Panc1 (cell line): ENCODE data around the gene SH3BP5. TPM values are rescaled to one million over a fixed set of nuclear protein-coding genes. Genes with fewer than 3 reads are reported as not detected.

ENCODE experiments used
- ATAC-seq: fragments of 200-7000 bp; cut with Tn5 transposase; 2 replicates; pipeline ENCODE4 v1.9.1; 2020; ENCODE audit warnings: mild to moderate bottlenecking, moderate library complexity
- BruUV-seq: library from RNA; stranded (reverse); fragments of 400-500 nt; replicated peaks from 2 replicates; lab custom pipeline; 2021; lab: Mats Ljungman, UMichigan
- CTCF ChIA-PET: fragments of 300-600 bp; sonication (Branson Sonifier 250); formaldehyde crosslinking; loops from one replicate; lab custom pipeline; 2022; ENCODE audit warnings: antibody characterized with exemption; lab: Charles Lee
- POLR2A ChIA-PET: fragments of 300-600 bp; sonication (Branson Sonifier 250); formaldehyde crosslinking; loops from one replicate; lab custom pipeline; 2022; ENCODE audit warnings: antibody characterized with exemption; lab: Charles Lee
- DNase-seq: peaks from one replicate; pipeline ENCODE4 v3.0.0-alpha.2; 2010; ENCODE audit warnings: low read depth, low spot score
- H3K27ac ChIP-seq: 2 replicates; pipeline ENCODE4 v1.5.1; 2011; ENCODE audit warnings: mild to moderate bottlenecking, low read length, inconsistent platforms
- H3K27me3 ChIP-seq: fragments of 200-500 bp; sonication (Bioruptor generic); 2 replicates; pipeline ENCODE4 v1.6.0; 2014; ENCODE audit warnings: low read length, inconsistent platforms; ENCODE audit not compliant: control insufficient read depth, insufficient read depth
- H3K36me3 ChIP-seq: fragments of 200-500 bp; sonication (Bioruptor generic); 2 replicates; pipeline ENCODE4 v1.5.1; 2014; ENCODE audit warnings: inconsistent platforms, mild to moderate bottlenecking, low read length, moderate library complexity; ENCODE audit not compliant: control insufficient read depth, insufficient read depth
- H3K4me1 ChIP-seq: 2 replicates; pipeline ENCODE4 v1.5.1; 2011; ENCODE audit warnings: inconsistent platforms, mild to moderate bottlenecking, low read length, moderate library complexity; ENCODE audit not compliant: control insufficient read depth, insufficient read depth
- H3K4me3 ChIP-seq, 2 experiments: 2 replicates each; pipeline ENCODE4 v1.5.1; 2011 to 2012; ENCODE audit warnings: low read depth in 2 of 2, low read length in 2 of 2, mild to moderate bottlenecking in 2 of 2, inconsistent platforms in 1 of 2, moderate library complexity in 1 of 2
- H3K9me3 ChIP-seq: fragments of 200-500 bp; sonication (Bioruptor generic); 2 replicates; pipeline ENCODE4 v1.5.1; 2014; ENCODE audit warnings: low read depth, mild to moderate bottlenecking, inconsistent platforms, low read length, moderate library complexity; ENCODE audit not compliant: control insufficient read depth, insufficient read depth
- POLR2AphosphoS5 ChIP-seq: IDR thresholded peaks from 2 replicates; pipeline ENCODE4 v1.6.1; 2012; ENCODE audit warnings: mild to moderate bottlenecking, low read depth, low read length, moderate library complexity
- REST ChIP-seq, 2 experiments: IDR thresholded peaks; 2 replicates each; pipeline ENCODE4 v1.6.1; 2011 to 2012; ENCODE audit warnings: low read depth in 2 of 2, control low read depth in 1 of 2, low read length in 1 of 2, mild to moderate bottlenecking in 1 of 2, moderate library complexity in 1 of 2; ENCODE audit not compliant: insufficient read depth in 1 of 2
- SIN3A ChIP-seq: IDR thresholded peaks from 2 replicates; pipeline ENCODE4 v1.6.1; 2012; ENCODE audit warnings: low read depth, mild to moderate bottlenecking, low read length, moderate library complexity, borderline replicate concordance; ENCODE audit not compliant: insufficient read depth
- TCF7L2 ChIP-seq: IDR thresholded peaks from 2 replicates; pipeline ENCODE4 v1.6.1; 2011; ENCODE audit warnings: mild to moderate bottlenecking, low read depth, low read length, inconsistent platforms
- in situ Hi-C: cut with HindIII; loops from 2 replicates; pipeline ENCODE4 v1.10.0; 2016; ENCODE audit warnings: low sequenced_read_pairs, low pct_unique_long_range_greater_than_20kb
- intact Hi-C: fragments of 100-400 bp; cut with micrococcal nuclease; formaldehyde crosslinking; loops from one replicate; pipeline ENCODE4 v1.10.0; 2022; ENCODE audit not compliant: unreplicated experiment
- total RNA-seq: library from RNA; stranded (reverse); gene quantifications from one replicate; pipeline ENCODE4 v1.2.1, GENCODE V29; 2021; ENCODE audit not compliant: unreplicated experiment
- TF ChIP-seq, protein P1 (sequence below): fragments of 450-650 bp; IDR thresholded peaks from 2 replicates; pipeline ENCODE4 v1.5.1; 2017; ENCODE audit warnings: mild to moderate bottlenecking

Gene SH3BP5
- total RNA-seq, 1 experiment from 2014 or later = 12.0 TPM

- H3K36me3 ChIP-seq = no peaks in the 10 kb centered on the region
- intact Hi-C loops = no loop called here
- CTCF ChIA-PET = no interaction called here
- H3K27me3 ChIP-seq = no peaks in the 10 kb centered on the region
- DNase-seq (no peak), ATAC-seq (no peak)
- H3K4me3 ChIP-seq = no peak overlapping the region
- in situ Hi-C loops = no loop called here
- no TSS peak for BruUV-seq
- H3K9me3 ChIP-seq = no peaks in the 10 kb centered on the region
- no peaks in the 10 kb centered on the region for H3K4me1 ChIP-seq
- POLR2A ChIA-PET = no interaction called here
- H3K27ac ChIP-seq = no peak overlapping the region
- TF ChIP-seq POLR2AphosphoS5 = no peak
- TF ChIP-seq REST (IDR thresholded peaks at IDR 0.05; ENCODE audit: insufficient read depth in 1 of 2, low read depth in 2 of 2, low read length in 1 of 2) = no peak
- TF ChIP-seq TCF7L2 = no peak
- TF ChIP-seq SIN3A = no peak
- TF ChIP-seq, protein P1, sequence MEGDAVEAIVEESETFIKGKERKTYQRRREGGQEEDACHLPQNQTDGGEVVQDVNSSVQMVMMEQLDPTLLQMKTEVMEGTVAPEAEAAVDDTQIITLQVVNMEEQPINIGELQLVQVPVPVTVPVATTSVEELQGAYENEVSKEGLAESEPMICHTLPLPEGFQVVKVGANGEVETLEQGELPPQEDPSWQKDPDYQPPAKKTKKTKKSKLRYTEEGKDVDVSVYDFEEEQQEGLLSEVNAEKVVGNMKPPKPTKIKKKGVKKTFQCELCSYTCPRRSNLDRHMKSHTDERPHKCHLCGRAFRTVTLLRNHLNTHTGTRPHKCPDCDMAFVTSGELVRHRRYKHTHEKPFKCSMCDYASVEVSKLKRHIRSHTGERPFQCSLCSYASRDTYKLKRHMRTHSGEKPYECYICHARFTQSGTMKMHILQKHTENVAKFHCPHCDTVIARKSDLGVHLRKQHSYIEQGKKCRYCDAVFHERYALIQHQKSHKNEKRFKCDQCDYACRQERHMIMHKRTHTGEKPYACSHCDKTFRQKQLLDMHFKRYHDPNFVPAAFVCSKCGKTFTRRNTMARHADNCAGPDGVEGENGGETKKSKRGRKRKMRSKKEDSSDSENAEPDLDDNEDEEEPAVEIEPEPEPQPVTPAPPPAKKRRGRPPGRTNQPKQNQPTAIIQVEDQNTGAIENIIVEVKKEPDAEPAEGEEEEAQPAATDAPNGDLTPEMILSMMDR = no peak
Observed at GRCh38 chr3:15279671-15280402, 52.5 kb downstream of the SH3BP5 start.

- H3K4me3 ChIP-seq = no peak overlapping the region
- no peaks in the 10 kb centered on the region for H3K27me3 ChIP-seq
- no TSS peak for BruUV-seq
- H3K27ac ChIP-seq = no peak overlapping the region
- ATAC-seq = no peak
- no peaks in the 10 kb centered on the region for H3K9me3 ChIP-seq
- no peaks in the 10 kb centered on the region for H3K36me3 ChIP-seq
- in situ Hi-C loops = no loop called here
- no peak for TF ChIP-seq REST (IDR thresholded peaks at IDR 0.05; ENCODE audit: insufficient read depth in 1 of 2, low read depth in 2 of 2, low read length in 1 of 2)
- ChIA-PET POLR2A (no interaction called here), CTCF (interaction anchor here (0.6 kb wide), 1 partner anchor 52 kb away, joined by 4 read pairs; no protein-coding TSS in a partner anchor)
- intact Hi-C loops = no loop called here
- no peak for DNase-seq
- no peaks in the 10 kb centered on the region for H3K4me1 ChIP-seq
Observed at GRCh38 chr3:15279205-15279604, 53.2 kb downstream of the SH3BP5 start.
